ENCODE data around the gene MMP2. TPM values are rescaled to one million over a fixed set of nuclear protein-coding genes. Genes with fewer than 3 reads are reported as not detected.

MMP2 gene
- total RNA-seq, 1 experiment from 2014 or later: 1.5 TPM

DNA sequence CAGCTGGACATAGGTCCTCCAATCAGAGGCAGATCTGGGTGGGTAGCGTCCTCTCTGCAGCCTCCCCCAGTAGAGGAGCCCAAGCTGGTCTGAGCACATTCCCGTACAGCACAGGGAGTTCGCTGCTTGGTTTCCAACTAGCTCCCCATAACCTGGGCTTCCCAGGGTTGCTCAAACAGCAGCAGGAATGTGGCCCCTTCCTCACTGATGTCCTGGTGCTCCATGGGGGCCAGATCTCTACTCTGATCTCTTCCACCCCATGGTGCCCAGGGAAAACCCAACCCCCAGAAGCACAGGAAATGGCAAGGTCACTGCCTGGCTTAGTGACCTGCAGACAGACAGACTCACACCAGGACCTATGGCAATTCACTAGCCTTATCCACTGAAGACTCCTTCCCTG, 11.1 kb upstream of the MMP2 start:
- BruUV-seq (replicated peaks): no TSS peak
- Histone ChIP-seq H3K36me3 (ENCODE audit: control insufficient read depth in 1 of 2, insufficient read depth in 2 of 2, low read length in 2 of 2) (no peaks in the 10 kb centered on the region), H2AFZ (ENCODE audit: low read depth, low read length, poor library complexity, severe bottlenecking) (no peak overlapping the region), H3K4me1 (ENCODE audit: control insufficient read depth in 1 of 2, insufficient read depth in 2 of 2, low read length in 2 of 2) (peaks cover 18 to 28% of the 10 kb centered on the region in 2 experiments), H3K9ac (ENCODE audit: low read length) (no peak overlapping the region), H4K20me1 (ENCODE audit: insufficient read depth) (no peaks in the 10 kb centered on the region), H3K27me3 (ENCODE audit: insufficient read depth, low read length) (no peaks in the 10 kb centered on the region), H3K4me3 (replicated peaks in 1 of 2; ENCODE audit: low read depth in 1 of 2, low read length in 2 of 2) (no peak overlapping the region), H3K79me2 (ENCODE audit: insufficient read depth, low read length) (no peaks in the 10 kb centered on the region), H3K4me2 (ENCODE audit: low read length) (no peak overlapping the region), H3K9me2 (ENCODE audit: insufficient read depth) (no peaks in the 10 kb centered on the region), H3K27ac (ENCODE audit: low read depth, low read length) (no peak overlapping the region), H3K9me3 (ENCODE audit: control insufficient read depth in 1 of 2, insufficient read depth in 1 of 2, low read depth in 1 of 2, low read length in 2 of 2) (no peaks in the 10 kb centered on the region)
- ChIA-PET CTCF (interaction anchor here (1.0 to 1.4 kb wide), 3 partner anchors 234 to 238 kb away, joined by 3 to 4 read pairs (median 4); no protein-coding TSS in a partner anchor), RAD21 (ENCODE audit: low non-redundant PET in 1 of 2, low total read pairs in 2 of 2, uncharacterized antibody in 2 of 2, unreplicated experiment in 2 of 2) (no interaction called here), POLR2A (no interaction called here)
- DNase-seq (ENCODE audit: low read depth, low spot score) (no peak), ATAC-seq (no peak)
- intact Hi-C loops (cut with micrococcal nuclease): loop anchor here (5.0 to 10.0 kb wide), 3 partner anchors 39 to 1913 kb away; partner anchors contain the start of gene LPCAT2
- TF ChIP-seq EZH2 (IDR thresholded peaks at IDR 0.05): no peak

DNA sequence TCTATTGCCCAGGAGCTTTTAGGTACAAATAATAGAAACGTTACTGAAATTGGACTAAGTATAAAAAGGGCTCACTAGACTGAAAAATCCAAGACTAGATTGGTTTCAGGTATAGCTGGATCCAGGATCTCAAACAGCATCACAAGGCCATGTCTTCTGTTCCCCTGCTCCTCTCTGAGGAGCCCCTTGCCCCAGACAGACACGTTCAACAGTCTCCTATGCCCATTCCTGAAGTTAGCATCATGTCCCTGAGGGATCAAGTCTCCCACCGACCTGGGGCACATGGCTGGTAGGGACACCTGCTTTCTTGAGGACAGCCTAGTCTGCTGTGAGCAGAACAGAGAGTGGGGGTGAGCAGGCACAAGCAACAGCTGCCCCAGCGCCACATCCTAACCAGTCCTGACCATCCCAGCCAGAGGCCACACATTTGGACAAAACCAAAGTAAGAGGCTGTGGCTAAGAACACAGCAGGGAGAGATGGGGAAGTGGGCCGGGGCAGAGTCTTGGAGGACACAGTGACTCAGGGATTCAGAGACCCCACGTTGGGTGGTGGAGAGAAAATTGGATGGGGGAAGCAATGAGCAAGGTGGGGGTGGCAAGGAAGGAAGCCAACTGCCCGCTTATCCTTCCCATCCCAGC, 10.5 kb upstream of the MMP2 start:
- ATAC-seq (no peak), DNase-seq (ENCODE audit: low read depth, low spot score) (no peak)
- Histone ChIP-seq H3K27me3 (ENCODE audit: insufficient read depth, low read length) (no peaks in the 10 kb centered on the region), H4K20me1 (ENCODE audit: insufficient read depth) (no peaks in the 10 kb centered on the region), H3K27ac (ENCODE audit: low read depth, low read length) (no peak overlapping the region), H3K9me2 (ENCODE audit: insufficient read depth) (no peaks in the 10 kb centered on the region), H3K9me3 (ENCODE audit: control insufficient read depth in 1 of 2, insufficient read depth in 1 of 2, low read depth in 1 of 2, low read length in 2 of 2) (no peaks in the 10 kb centered on the region), H3K79me2 (ENCODE audit: insufficient read depth, low read length) (no peaks in the 10 kb centered on the region), H3K36me3 (ENCODE audit: control insufficient read depth in 1 of 2, insufficient read depth in 2 of 2, low read length in 2 of 2) (no peaks in the 10 kb centered on the region), H3K4me1 (ENCODE audit: control insufficient read depth in 1 of 2, insufficient read depth in 2 of 2, low read length in 2 of 2) (peaks cover 18 to 29% of the 10 kb centered on the region in 2 experiments), H3K9ac (ENCODE audit: low read length) (no peak overlapping the region), H3K4me3 (replicated peaks in 1 of 2; ENCODE audit: low read depth in 1 of 2, low read length in 2 of 2) (no peak overlapping the region), H3K4me2 (ENCODE audit: low read length) (no peak overlapping the region), H2AFZ (ENCODE audit: low read depth, low read length, poor library complexity, severe bottlenecking) (no peak overlapping the region)
- TF ChIP-seq ZNF274 (IDR thresholded peaks at IDR 0.05; ENCODE audit: low read depth, low read length): no peak
- intact Hi-C loops (cut with micrococcal nuclease): loop anchor here (5.0 to 10.0 kb wide), 3 partner anchors 39 to 1914 kb away; partner anchors contain the start of gene LPCAT2
- POLR2A ChIA-PET: no interaction called here
- BruUV-seq (replicated peaks): no TSS peak
- CTCF ChIA-PET: interaction anchor here (1.0 to 1.4 kb wide), 3 partner anchors 233 to 237 kb away, joined by 3 to 4 read pairs (median 4); no protein-coding TSS in a partner anchor
- RAD21 ChIA-PET (ENCODE audit: low non-redundant PET in 1 of 2, low total read pairs in 2 of 2, uncharacterized antibody in 2 of 2, unreplicated experiment in 2 of 2): no interaction called here
